ENCODE data around the gene FSD2.
A peak's percentile ranks its signal among the peaks of the same experiment; 100 is the strongest.
"Not testable (repeated sequence)": the region's sequence is repeated elsewhere in the genome, so short reads cannot be mapped to it uniquely, and the experiment has no call there.

The FSD2 gene

DNA sequence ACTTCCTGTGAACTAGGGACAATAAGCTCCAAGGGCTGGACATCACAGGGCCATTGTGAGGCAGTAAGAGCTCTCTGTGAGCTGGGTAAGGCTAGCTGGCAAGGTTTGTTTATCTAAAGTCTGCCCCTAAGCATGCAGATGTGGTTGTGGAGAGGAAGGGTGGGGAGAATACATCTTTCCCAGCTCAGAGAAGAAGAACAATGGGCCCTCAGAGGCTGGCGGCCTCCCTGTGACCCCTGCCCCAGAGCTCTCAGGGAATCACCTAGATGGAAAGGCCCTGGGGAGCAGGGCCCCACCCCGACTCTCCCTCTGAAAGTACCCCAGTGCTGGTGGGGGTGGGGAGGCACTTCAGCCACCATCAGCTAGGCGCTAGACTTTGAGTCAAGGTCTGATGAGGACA lies 91.9 kb downstream of the FSD2 start:
- no peak for DNase-seq

DNA sequence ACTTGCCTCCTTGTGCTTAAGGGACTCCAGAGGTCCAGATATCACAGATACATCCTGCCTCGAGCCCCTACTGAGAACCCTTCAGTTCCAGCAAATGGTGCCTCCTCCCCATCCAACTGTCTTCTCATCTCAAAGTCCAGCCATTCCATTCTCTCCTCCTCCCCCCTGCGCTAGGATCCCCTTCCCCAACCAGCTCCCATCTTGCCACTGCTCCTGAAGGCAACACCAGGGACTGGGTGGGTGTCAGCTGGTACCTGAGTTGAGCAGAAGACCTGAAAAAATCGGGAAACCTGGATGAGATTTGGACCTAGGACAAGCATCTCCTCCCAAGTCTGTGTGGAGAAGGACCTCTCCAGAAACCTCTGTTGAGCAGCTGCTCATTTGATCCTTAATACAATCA lies 93.8 kb downstream of the FSD2 start:
- no peak for DNase-seq

DNA sequence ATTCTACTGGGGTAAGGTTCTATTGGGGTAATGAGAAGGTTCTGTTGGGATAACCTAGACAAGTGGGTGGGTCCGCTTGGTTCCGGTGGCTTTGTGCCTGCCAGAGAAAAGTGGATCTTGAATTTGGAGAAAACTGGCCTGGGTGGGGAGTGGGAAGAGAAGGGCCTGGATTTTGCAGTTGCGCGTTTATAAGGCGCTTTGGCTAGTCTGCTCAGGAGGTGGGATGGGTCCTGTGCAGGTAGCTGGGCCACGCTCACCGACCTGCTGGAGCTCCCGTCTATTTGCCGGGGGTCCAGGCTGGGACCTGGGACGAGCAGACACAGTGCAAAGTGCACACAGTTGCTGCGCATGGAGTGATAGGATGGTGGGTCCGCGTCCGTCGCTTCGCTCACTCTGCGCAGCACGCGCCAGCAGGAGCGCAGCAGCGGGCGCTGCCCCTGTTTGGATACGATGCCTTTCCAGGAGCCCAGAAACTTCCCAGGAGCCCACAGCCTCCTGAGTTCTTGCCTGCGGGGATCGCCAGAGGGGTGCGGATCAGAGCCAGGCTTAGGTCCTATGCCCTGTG lies 94.9 kb downstream of the FSD2 start:
- no peak for DNase-seq

DNA sequence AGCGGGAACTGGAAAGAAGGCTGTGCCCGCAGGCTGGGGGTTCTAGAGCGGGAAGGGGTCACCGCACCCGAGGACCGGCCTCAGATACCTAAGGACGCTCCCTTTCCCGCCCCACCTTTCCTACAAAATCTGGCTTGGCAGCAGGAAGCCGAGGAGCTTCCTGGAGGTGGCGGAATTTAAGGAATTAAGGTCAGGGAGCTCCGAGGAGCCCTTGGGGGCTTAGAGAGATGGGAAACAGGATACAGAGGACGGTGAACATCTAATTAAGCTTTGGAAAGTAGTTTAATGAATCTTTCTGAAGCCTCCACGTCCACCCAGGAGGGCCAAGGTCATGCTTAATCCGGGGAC lies 95.7 kb downstream of the FSD2 start:
- DNase-seq = no peak

DNA sequence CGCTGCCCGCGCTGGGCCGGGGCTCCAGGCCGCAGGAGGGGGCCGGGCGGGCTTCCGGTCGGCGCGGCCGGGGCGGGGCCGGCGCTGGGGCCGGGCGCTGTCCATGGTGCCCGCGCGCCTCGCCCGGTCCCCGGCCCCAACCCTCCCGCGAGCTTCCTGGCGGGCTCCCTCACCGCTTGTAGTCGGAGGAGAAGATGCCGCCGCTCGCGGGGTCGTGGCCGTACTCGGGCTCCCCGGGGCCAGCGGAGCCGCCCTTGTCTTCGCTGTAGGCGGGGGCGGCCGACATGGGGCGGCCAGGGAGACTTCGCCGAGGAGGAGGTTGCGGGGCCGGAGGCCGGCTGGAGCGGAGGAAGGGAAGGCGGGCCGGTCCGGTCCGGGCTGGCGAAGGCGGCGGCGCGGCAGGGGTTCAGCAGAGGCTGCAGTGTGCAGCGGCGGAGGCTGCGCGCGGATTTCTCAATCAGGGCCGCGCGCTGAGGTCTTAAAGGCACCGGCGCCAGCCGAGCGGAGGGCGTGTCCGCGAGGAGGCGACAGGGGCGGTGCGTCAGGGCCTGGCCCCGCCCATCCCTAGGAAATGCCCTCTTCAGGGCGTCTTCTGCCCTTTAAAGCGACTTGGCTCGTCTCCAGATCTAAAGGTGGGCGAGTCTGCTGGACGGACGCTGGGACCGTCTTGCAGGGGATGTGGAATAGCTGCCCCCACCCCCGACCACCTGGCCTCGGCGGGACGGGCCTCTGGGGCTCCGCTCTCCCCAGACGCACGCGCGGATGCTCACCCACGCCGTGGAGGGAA lies 96.3 kb downstream of the FSD2 start, which contains the start of gene AP3B2:
AP3B2 (minus strand) TSS at position 455 of the 787 bp plus-strand sequence; CDS start at position 286, 169 bp downstream.
- peak; percentile 44 for DNase-seq

DNA sequence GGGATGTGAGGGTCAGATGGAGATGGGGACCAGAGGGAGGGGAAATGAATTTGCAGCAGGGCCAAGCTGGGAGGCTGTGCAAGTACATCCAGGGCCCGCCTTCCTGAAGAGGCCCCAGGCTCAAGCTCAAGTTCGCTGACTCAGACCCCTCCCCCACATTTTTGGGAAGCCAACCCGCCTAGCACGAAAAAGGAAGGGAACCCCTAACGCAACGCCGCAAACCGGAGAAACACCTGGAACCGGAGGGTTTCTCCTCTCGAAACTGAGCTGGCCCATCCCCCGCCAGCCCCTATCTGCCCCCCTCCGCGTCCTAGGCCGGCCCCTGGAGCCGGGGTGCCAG lies 96.8 kb downstream of the FSD2 start:
- no peak for DNase-seq

DNA sequence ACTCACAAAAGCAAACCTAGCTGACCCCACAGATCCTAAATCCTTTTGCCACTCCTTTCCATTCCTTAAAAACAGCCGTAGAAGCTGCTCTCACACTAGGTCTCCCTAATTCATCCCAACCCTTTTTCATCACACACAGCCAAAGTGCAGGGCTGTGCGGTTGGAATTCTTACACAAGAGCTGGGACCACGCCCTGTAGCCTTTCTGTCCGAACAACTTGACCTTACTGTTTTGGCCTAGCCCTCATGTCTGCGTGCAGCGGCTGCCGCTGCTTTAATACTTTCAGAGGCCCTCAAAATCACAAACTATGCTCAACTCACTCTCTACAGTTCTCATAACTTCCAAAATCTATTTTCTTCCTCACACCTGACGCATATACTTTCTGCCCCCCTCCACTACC lies 100.0 kb downstream of the FSD2 start:
- DNase-seq = not testable (repeated sequence)
